Liver (tissue), 3 donors: Measurements from ENCODE around the gene ERP27.

ENCODE experiments used
- CTCF ChIP-seq: fragments of 150-350 bp; IDR thresholded peaks from 2 replicates; pipeline ENCODE4 v1.5.1; 2017; ENCODE audit warnings: improper control_type of control experiment, low read depth, low read length; ENCODE audit not compliant: missing input control
- EGR1 ChIP-seq, 2 donors: IDR thresholded peaks; 2 replicates each; pipeline ENCODE4 v1.6.1; 2016 to 2018; ENCODE audit warnings: antibody characterized with exemption in 2 of 2, low read depth in 2 of 2
- FOXA1 ChIP-seq: IDR thresholded peaks from 2 replicates; pipeline ENCODE4 v1.6.1; 2016; ENCODE audit warnings: antibody characterized with exemption
- GABPA ChIP-seq, 2 donors: IDR thresholded peaks in 1 of 2; conservative IDR thresholded peaks in 1 of 2; 2 replicates each; pipeline ENCODE4 v1.6.1; 2016; ENCODE audit warnings: antibody characterized with exemption in 2 of 2, mild to moderate bottlenecking in 1 of 2, moderate library complexity in 1 of 2
- HNF4G ChIP-seq: IDR thresholded peaks from 2 replicates; pipeline ENCODE4 v1.6.1; 2016; ENCODE audit warnings: antibody characterized with exemption
- JUND ChIP-seq, 2 donors: IDR thresholded peaks; 2 replicates each; pipeline ENCODE4 v1.6.1; 2016; ENCODE audit warnings: antibody characterized with exemption in 2 of 2
- NR2F2 ChIP-seq: IDR thresholded peaks from 2 replicates; pipeline ENCODE4 v1.6.1; 2016; ENCODE audit warnings: antibody characterized with exemption
- RAD21 ChIP-seq, 2 donors: IDR thresholded peaks; 2 replicates each; pipeline ENCODE4 v1.6.1; 2016; ENCODE audit warnings: antibody characterized with exemption in 2 of 2, mild to moderate bottlenecking in 2 of 2
- REST ChIP-seq: IDR thresholded peaks from 2 replicates; pipeline ENCODE4 v1.6.1; 2016; ENCODE audit warnings: antibody characterized with exemption, mild to moderate bottlenecking
- TAF1 ChIP-seq: conservative IDR thresholded peaks from 2 replicates; pipeline ENCODE4 v1.6.1; 2016; ENCODE audit warnings: antibody characterized with exemption, mild to moderate bottlenecking
- YY1 ChIP-seq: IDR thresholded peaks from 2 replicates; pipeline ENCODE4 v1.6.1; 2016; ENCODE audit warnings: antibody characterized with exemption, mild to moderate bottlenecking
- TF ChIP-seq, protein P1 (sequence below): IDR thresholded peaks from 2 replicates; pipeline ENCODE4 v1.6.1; 2016; ENCODE audit warnings: antibody characterized with exemption
- TF ChIP-seq, protein P2 (sequence below): IDR thresholded peaks from 2 replicates; pipeline ENCODE4 v1.6.1; 2016; ENCODE audit warnings: antibody characterized with exemption
- donor health status: healthy.
- donor health status: healthy.

GRCh38 chr12:14962797-14963196 is 24.5 kb upstream of the ERP27 start:
- TF ChIP-seq FOXA1, result no peak
- TF ChIP-seq, protein P1, sequence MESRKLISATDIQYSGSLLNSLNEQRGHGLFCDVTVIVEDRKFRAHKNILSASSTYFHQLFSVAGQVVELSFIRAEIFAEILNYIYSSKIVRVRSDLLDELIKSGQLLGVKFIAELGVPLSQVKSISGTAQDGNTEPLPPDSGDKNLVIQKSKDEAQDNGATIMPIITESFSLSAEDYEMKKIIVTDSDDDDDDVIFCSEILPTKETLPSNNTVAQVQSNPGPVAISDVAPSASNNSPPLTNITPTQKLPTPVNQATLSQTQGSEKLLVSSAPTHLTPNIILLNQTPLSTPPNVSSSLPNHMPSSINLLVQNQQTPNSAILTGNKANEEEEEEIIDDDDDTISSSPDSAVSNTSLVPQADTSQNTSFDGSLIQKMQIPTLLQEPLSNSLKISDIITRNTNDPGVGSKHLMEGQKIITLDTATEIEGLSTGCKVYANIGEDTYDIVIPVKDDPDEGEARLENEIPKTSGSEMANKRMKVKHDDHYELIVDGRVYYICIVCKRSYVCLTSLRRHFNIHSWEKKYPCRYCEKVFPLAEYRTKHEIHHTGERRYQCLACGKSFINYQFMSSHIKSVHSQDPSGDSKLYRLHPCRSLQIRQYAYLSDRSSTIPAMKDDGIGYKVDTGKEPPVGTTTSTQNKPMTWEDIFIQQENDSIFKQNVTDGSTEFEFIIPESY, result no peak
- no peak for TF ChIP-seq CTCF
- TF ChIP-seq, protein P2, sequence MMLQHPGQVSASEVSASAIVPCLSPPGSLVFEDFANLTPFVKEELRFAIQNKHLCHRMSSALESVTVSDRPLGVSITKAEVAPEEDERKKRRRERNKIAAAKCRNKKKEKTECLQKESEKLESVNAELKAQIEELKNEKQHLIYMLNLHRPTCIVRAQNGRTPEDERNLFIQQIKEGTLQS, result no peak
- no peak for TF ChIP-seq HNF4G
- no peak for TF ChIP-seq TAF1
- TF ChIP-seq GABPA (IDR thresholded peaks at IDR 0.05 in 1 of 2, conservative IDR thresholded peaks at IDR 0.05 in 1 of 2), result no peak
- TF ChIP-seq REST, result no peak
- no peak for TF ChIP-seq EGR1 (IDR thresholded peaks at IDR 0.05; ENCODE audit: low read depth in 2 of 2)
- no peak for TF ChIP-seq YY1
- no peak for TF ChIP-seq RAD21 (IDR thresholded peaks at IDR 0.05)
- TF ChIP-seq NR2F2, result no peak
- TF ChIP-seq JUND (IDR thresholded peaks at IDR 0.05), result no peak
